GM18867 (cell line): ENCODE measurements around the gene SMYD5.

Source experiments
- ATAC-seq: cut with Tn5 transposase; IDR thresholded peaks from one replicate; pipeline ENCODE4 v1.9.1; 2021; ENCODE audit warnings: mild to moderate bottlenecking, moderate library complexity; ENCODE audit not compliant: unreplicated experiment

The SMYD5 gene

DNA sequence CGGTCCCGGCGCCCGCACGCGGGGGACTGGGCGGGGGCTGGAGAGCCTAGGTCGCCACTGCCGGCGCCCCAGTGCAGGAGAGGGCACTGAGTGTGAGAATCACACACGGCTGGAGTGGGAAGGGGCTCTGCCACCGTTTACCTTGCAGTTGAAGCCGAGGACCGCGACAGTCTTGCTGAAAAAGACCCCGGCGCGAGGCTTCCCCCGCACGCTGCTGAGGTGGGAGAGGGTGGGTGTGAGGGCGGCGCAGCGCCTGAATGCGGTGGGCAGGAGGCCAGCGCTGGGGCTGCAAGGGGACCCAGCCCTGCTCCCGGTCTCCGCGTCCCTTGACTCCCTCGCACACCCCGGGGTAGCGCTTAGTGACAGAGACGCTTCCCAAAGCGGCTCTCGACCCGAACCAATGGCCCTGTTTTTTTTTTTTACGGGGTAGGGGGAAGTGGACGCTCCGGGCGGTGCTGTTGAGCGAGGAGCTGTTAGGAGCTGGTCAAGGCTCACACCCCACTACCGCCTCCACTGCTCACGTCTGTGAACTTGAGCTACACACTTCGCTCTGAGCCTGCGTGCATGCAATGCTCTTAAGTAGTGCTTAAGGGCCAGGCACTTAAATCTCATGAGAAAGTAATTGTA, 10.9 kb upstream of the SMYD5 start:
- ATAC-seq, result no peak

DNA sequence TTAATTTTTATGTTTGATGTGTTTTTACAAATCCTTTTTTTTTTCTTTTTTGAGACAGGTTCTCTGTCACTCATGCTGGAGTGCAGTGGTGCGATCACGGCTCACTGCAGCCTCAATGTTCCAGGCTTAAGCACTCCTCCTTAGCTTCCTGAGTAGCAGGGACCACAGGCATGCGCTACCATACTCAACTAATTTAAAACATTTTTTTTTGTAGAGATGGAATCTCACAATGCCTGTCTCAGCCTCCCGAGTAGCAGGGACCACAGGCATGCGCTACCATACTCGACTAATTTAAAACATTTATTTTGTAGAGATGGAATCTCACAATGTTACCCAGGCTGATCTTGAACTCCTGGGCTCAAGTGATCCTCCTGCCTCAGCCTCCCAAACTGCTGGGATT, 8.4 kb upstream of the SMYD5 start:
- ATAC-seq, result no peak

DNA sequence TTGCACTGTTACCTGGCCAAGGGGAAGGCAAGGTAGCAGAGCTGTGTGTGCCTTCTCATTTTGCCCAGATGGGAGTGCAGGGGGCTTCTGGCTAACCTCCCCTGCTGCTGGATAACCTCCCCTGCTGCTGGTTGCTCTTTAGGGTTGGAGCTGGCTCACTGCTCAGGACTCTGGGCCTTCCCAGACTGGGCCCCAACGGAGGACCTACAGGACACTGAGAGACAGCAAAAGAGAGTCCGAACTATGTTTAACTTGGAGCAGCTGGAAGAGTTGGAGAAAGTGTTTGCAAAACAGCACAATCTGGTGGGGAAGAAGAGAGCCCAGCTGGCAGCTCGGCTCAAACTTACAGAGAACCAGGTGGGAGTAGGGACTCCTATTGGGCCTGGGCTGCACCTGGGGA, 5.8 kb upstream of the SMYD5 start:
- ATAC-seq, result no peak

DNA sequence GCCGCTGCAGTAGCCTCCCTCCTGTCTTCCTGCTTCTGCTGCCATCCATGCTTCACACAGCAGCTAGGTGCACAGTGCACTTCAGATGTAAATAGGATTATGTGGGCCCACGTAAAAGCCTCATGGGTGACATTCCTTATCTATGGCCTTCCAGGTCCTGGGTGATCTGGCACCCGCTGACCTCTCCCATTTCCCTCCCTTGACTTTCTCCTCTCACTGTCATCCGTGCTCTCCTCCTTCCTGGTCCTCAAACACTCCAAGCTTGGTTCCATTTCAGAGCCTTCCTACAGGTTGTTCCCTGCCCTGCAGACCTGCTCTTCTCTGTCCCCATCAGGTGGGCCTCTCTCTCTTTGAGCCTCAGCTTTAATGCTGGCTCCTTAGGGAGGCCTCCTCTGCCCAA, 4.0 kb upstream of the SMYD5 start:
- ATAC-seq, result no peak

DNA sequence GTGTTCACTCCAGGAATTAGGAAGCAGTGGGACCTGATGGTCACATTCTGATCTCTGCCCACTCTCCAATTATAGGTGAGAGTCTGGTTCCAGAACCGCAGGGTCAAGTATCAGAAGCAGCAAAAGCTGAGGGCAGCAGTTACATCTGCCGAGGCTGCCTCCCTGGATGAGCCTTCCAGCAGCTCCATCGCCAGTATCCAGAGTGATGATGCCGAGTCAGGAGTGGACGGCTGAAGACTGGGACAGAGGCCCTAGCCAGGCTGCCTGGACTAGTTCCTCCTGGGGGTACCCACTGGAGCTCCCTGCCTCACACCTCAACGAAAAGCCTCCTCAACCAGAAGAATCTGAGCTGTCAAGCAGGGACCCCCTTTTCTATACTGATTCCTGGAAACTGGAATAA, 3.3 kb upstream of the SMYD5 start:
- no peak for ATAC-seq

DNA sequence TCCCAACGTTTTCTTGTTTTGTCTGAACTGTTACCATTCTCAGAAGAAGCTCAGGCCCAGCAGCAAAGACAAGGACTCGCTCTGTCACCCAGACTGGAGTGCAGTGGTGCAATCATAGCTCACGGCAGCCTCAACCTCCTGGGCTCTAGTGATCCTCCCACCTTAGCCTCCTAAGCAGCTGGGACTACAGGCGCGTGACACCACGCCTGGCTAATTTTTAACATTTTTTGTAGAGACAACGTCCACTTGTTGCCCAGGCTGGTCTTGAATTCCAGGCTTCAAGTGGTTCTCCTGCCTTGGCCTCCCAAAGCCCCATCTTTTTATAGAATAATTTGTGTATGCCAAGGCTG, 2.0 kb upstream of the SMYD5 start:
- ATAC-seq, result no peak

DNA sequence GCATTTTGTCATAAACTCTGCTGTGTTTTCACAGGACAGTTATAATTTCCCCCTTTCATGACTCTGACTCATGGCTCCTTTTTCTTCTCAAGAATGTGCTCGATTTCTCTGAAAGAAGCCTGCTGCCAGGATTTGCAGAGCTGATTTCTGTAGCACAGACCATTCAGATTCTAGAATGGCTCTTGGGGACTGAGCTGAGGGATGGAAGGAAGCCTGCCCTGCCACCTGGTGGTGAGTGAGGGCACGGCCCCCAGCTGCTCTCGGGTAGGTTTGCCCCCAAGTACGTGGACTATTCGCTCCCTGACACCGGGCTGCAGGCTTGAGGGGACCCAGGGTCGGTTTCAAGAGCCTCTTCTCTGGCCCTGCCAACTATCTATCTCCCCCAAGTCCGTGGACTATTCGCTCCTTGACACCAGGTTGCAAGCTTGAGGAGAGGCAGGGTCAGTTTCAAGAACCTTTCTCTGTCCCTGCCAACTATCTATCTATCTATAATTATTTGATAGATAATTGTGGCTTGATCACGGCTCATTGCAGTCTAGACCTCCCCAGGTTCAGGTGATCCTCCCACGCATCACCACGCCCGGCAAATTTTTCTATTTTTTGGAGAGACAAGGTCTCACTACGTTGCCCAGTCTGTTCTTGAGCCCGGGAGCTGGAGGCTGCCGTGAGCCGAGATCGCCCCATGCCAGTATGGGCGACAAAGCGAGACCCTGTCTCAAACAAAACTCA, 1.4 kb upstream of the SMYD5 start:
- ATAC-seq, result peak; percentile 75

DNA sequence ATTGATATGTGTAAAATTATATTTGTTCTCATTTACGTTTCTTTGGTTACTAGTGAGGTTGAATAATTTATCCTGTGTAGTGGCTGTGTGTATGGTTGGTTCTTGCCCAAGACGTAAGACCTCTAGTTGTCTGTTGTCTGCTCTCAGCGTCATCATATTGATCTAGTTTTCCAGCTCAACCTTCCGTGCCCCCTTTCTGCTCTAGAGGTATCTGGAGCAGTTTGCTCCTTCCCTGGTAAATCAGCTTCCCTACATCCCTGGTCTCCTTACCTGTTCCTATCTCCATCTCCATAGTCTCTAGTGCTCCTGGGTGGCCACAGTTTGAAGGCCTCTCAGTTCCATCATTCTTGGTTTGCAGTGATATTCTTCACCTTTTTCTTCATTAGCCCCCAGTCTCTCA, 1.2 kb downstream of the SMYD5 start:
- no peak for ATAC-seq

DNA sequence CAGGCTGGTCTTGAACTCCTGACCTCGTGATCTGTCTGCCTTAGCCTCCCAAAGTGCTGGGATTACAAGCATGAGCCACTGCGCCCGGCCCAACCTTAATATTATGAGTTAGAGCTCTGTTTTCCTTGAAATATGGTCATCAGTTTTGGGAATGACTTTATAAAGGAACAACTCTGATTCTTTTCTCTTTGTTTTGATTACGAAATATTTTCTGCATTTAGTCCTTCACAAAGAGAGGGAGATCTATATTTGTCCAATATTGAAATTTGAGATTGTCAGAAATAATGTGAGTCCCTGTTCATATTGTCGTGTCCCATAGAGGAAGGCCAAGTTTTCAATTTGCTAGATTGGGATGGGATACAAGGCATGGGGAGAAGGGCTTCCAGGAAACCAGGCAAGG, 3.1 kb downstream of the SMYD5 start:
- ATAC-seq, result no peak

DNA sequence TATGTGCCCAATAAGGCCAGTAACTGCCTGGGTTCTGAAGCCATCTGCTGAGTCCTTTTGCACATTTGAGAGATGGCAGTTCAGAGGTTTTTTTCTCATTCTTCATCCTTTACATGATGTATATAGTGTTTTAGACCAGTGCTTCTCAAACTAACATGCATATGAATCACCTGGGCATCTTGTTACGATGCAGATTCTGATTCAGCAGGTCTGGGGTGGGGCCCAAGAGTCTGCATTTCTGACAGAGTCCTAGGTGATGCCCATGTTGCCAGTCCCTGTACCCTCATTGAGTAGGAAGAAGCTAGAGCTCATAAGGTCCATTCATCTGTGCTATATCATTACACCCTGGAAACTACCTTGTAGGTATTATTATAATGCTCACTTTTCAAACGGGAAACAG, 3.8 kb downstream of the SMYD5 start:
- no peak for ATAC-seq

DNA sequence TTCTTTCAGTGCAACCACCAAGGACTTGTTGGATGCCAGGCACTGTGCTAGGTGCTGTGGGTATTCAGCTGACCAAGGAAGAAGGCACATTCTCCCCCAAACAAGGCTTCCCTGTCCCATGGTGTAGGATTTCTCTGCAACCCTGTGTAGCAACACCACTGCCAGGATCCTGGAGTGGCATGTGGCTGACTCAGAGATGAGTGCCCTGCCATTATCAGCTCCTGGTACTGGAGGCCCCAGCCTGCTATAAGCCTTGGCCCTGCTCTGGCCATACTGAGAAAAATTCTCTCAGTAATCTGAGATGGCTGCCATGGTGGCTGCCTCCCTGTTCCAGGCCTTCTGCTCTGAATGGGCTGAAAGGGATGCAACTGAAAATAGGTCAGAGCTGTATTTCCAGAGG, 4.3 kb downstream of the SMYD5 start:
- no peak for ATAC-seq

DNA sequence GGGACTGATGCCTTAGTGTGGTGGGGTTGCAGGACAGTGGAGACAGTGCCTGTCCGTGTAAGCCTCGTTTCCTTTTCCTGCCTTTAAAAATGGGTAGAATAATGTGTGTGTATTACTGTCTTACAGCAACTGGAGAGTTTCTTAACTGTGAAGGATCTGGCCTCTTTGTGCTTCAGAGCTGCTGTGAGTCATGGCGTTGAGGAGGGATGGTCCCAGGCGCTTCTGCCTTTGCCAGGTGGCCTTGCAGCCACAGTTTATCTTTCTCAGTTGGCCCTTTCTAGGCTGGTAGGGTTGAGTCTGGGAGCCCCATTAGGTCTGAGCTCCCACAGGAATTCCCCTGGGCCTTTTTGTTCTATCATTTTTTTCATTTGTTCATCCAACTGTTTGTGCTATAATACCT, 9.8 kb downstream of the SMYD5 start:
- no peak for ATAC-seq

DNA sequence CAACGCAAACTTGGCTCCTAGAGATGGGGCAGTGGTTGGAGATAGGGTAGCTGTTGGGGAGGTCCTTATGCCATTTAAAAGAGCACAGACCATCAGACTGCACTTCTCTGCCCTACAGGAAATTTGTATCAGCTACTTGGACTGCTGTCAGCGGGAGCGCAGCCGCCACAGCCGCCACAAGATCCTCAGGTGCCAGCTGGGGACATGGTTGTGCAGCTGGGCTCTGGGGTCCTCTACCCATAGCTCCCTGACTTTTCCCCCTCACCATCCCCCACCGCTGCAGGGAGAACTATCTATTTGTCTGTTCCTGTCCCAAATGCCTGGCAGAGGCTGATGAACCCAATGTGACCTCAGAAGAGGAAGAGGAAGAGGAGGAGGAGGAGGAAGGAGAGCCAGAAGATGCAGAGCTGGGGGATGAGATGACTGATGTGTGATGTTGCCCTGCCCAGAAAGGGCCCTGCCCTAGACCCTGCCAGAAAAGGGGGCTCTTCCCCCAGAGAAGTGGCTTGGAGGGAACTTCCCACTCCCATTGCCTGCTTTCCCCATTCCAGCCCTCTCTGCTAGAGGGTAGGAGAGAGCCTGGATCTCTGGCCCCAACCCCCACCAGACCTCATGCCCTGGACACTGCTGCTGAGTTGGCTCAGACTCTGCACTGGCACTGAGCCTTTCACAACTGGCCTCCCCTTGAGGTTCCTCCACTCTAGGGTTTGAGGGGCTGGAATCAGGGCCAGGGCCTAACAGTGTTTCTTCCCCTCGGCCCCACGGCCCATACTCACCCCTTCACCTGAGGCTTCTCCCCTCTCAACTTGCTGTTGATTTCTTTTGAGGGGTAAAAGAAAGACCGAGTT, 11.7 kb downstream of the SMYD5 start:
- no peak for ATAC-seq

DNA sequence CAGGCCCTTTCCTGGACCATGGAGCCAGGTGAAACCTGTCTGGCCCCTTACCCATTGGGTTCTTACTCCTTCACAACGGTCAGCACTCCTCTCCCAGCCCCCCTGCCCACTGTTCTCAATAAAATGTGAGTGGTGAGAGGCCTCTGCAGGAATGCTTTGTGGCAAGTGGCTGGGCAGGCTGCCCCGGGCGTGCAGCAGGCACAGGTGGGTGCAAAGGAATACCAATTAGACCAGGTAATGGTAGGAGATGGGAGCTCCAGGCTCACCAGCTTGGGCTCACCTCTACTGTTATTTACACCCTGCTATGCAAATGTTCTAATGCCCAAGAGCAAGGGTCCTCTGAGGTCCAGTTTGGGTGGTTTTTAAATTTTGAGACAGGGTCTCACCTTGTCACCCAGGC, 13.0 kb downstream of the SMYD5 start:
- no peak for ATAC-seq

DNA sequence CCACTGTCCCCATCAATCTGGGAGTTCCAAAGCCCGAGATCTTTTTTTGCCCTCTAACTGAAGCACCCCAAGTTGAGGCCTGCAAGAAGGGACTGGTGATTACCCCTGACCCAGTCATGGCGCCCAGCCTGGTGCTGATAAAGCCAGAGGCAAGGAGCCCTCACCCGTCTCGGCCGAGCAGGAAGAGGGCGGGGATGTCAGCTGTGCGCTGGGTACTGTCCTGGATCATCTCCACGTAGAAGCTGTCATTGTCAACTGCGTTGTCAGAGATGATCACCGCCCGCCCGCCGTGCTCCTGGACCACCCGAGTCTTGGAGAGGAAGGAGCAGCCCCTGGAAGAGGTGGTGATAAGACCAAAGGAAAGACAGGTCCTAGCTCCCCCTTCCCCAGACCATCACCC, 14.6 kb downstream of the SMYD5 start:
- ATAC-seq, result no peak

DNA sequence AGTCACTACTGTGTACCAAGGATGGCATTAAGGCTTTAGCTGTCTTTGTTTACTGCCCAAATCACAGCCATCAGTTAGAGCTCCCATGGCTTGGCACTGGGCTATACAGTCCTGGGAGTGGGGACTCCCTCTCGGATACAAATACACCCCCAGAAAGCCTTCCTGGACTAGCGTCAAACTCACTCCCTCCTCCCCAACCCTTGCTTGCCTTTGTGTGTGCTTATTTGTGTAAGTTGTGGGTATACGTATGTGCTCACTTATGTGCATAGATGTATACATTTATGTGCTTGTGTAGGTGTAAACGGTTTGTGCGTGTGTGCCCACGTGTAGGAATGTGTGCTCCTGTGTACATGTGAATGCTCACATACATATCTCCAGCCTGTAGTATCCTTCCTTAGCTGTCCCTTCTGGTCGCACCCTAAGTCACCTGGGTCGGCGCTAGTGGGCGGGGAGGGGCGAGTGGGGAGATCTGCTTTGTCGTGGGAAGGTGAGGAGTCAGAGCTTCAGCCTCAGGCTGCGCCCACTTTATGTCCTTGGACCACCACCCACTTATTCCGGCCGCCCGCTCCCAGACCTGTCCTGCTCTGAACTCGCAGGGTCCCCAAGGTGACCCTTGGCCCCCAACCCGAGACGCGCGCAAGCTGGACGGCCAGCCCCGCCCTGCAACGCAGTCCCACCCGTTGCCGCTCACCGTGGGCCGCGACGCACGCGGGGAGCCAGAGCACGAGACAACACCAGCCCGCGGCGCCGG, 18.5 kb downstream of the SMYD5 start:
- ATAC-seq, result peak; percentile 13

DNA sequence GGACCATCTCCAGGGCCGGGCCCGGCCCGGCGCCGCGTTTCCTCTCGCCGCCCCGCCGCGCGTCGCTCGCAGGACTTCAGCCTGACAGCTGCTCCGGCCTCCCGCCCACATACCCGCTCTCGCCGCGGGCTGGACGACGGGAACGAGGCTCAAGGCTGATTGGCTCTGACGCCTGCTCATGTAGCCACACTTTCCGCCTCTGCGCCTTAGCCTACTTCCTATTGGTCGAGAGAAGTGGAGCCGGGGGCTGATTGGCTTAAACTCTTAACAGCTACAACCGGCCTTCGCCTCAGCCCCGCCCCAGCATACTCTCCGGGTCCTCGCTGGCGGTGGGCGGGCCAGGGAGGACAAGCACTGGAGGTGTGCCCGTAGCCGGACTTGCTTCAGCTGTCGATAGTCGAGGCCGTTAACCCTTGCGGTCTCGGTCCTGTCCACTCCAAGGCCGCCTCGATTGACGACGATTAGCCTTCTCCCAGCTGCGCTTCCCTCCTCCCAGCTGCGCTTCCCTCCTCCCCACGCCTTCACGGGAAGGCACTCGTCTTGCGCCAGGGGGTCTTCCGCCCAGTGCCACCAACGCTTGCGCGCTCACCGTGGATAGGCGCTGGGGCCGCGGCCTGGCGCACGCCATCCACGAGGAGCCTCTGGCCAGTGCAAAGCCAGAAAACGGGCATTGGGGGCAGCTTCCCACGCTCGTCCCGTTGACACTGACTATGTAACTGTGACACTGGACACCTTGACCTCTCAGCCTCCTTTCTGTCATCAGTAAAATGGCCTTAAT, 19.3 kb downstream of the SMYD5 start, which contains the start of gene PRADC1:
Gene PRADC1, minus strand, starts transcription at position 86 of the 778 bp plus-strand sequence. Its CDS starts 79 bp downstream, at position 7.
- peak; percentile 92 for ATAC-seq

DNA sequence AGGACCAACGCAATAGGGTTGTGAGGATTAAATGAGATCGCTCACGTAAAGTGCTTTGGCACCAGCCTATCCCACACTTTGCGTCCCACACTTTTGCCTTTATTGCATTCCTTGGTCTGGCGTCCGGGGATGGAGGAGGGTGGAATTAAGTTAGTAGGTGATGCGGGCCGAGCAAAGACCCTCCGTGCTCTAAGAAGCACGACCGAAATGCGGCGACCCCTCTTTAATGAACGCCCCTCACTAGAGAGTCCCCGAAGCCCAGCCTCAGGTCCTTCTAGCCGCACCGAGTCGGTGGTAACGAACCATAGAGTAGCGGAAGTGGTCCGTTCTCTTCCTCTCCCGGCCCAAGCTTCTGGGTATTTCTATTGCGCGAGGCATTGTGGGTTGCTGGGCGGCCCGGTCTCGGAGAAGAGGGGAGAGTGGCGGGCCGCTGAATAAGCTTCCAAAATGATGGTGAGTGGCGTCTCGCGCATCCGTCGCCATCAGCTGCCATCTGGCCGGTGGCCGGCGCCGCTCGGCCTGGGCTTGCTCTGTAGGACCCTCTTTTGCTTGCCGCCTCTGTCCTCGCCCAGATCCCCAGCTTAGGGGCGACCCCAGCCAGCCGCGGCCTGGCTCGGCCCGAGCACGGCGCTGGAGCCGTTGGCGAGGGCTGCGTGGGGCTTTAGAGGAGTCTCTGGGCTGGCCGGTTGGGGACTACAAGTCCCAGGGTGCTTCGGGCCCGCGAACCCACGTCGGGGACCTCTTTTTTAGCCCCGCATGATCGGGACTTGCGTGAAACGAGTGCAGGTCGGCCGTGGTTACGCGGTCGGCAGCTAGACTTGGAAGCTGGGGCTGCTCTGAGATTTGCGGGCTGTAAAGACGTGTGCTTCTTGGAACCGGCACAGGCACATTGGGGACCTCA, 20.1 kb downstream of the SMYD5 start, which contains the start of gene CCT7:
Gene CCT7, plus strand, starts transcription at position 377 of the 901 bp plus-strand sequence. Its CDS starts 71 bp downstream, at position 448.
- ATAC-seq, result peak; percentile 63

DNA sequence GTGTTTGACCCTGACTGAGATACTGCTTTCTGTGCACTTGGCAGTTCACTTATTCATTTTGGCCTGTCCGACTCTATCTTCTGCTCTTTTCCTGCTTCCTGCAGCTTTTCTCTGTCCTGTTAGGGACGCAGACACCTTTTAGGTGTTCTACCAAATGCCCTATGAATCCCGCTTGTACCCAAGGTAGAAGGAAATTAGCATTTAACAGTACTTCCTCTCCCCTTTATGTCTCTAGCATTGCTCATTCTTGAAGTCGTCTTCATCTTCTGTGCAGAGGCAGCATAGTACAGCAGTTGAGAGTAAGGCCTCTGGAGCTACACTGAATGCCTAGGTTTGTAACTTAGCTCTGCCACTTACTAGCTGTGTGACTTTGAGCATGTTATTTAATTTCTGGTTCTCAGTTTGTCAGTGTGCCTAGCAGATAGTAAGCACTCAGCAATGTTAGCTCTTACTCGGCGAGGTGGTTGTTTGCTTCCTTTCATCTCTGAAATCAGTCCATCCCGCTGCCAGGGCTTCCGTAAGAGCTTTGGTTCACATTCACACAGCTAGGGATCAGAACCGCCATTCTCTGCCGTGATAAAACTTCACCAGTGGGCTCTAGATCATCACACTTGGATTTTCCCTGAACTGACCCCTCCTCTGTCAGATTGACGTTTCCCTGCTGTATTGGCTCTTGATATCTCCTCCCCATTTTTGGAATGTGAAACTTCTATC, 21.4 kb downstream of the SMYD5 start:
- no peak for ATAC-seq
